GM21737 (cell line): ENCODE results near the gene HOXB4.
"Not testable (repeated sequence)": the region's sequence is repeated elsewhere in the genome, so short reads cannot be mapped to it uniquely, and the experiment has no call there.

Experiments
- ATAC-seq: cut with Tn5 transposase; IDR thresholded peaks from one replicate; pipeline ENCODE4 v1.9.1; 2021; ENCODE audit warnings: mild to moderate bottlenecking, moderate library complexity; ENCODE audit not compliant: unreplicated experiment

HOXB4 gene

DNA sequence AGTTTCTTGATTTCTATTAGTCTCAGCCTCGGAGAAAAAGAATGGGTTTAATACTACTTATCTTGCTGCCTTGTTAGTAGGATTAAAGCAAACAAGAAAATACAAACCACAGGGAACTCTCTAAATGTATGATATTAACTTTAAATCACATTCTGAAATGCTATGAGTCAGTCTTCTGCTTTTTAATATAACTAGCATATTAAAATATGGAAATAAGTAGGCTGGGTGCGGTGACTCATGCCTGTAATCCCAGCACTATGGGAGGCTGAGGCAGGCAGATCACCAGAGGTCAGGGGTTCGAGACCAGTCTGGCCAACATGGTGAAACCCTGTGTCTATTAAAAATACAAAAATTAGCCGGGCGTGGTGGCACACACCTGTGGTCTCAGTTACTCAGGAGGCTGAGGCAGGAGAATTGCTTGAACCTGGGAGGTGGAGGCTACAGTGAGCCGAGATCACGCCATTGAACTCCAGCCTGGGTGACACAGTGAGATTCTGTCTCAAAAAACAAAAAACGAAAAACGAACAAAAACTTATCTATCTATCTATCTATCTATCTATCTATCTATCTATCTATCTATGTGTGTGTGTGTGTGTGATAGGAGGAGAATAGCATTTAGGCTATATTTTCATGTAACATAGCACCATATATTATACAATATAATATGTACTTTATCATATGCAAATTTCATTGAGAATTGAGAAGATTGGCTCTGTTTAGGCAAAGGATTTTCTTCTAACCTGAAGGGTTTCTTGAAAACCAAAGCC, 42.2 kb downstream of the HOXB4 start:
- ATAC-seq, result not testable (repeated sequence)

DNA sequence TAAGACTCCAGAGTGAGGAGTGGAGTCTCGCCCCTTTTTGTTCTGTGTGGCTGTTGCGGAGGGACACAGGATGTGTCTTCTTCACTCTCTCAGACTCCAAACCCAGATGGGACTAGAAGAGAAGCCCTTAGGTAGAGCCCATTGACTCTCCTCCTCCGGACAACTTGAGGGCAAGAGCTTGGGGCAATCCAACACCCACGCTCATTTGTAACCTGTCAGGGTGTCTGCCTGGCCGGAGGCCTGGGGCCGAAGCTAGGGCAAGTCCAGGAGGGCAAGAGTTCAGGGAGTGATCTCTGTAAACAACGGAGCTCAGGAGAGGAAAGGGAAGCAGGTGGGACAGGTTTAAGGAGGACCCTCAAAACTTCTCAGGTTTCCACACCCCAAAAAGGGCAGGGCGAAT, 45.9 kb downstream of the HOXB4 start:
- ATAC-seq, result no peak

DNA sequence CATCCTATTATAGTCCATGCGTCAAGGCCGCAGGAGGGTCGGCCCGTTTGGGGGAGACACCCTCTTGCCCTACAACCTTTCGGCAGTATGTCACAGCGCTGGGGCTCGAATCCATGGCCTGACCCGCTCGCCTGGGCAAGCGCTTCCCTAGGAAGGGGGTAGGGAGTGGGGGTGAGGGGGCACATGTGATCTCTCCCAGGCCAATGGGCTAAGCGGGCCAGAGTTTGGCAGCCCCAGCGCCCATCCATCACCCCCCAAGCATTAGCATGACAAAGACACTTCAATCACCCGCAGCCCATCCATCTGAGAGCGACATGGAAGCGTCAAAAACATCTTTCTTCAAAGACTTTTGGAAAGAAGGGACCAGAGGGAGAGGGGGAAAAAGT, 47.3 kb downstream of the HOXB4 start, which contains the start of gene HOXB1:
Gene HOXB1 (minus strand): TSS at position 125 of the 386 bp plus-strand sequence. CDS start 107 bp downstream, at position 18.
- no peak for ATAC-seq

DNA sequence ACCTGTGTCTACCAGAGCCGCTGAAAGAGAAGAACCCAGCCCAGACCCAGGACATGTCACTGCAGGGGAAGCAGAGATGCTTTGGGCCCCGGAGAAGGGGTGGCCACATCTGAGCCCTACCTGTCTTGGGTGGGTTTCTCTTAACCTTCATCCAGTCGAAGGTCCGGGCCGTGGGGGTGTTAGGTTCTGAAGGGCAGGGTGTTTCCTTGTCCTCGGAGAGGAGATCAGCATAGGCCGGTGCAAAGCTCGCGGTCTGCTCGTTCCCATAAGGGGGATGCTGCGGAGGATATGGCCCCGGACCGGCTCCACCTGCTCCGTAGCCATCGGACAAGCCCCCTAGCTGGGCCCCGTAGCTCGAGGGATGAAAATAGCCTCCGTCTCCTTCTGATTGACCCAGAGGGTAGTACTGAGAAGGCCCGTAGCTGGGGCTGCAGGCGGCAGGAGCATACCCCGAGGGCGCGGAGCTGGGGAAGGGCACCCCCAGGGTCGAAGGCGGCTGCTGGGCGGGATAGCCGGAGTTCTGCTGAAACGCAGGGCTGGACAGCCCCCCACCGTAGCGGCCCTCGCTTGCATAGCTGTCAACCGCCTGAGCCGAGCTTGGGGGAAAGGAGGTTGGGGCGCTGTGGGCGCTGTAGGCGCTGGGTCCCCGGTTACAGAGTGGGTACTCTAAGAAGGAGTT, 47.8 kb downstream of the HOXB4 start:
- ATAC-seq, result no peak

DNA sequence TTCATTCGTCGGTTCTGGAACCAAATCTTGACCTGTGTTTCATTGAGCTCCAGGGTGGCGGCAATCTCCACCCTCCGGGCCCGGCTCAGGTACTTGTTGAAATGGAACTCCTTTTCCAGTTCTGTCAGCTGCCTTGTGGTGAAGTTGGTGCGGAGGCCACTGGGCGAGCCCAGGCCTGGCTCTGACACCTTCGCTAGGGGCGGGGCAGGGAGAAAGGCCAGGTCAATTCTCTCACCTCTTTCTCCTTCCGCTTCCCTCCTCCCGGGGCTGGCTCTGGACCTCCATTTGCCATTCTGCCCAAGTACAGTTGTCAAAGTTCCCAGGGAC, 48.5 kb downstream of the HOXB4 start:
- no peak for ATAC-seq

DNA sequence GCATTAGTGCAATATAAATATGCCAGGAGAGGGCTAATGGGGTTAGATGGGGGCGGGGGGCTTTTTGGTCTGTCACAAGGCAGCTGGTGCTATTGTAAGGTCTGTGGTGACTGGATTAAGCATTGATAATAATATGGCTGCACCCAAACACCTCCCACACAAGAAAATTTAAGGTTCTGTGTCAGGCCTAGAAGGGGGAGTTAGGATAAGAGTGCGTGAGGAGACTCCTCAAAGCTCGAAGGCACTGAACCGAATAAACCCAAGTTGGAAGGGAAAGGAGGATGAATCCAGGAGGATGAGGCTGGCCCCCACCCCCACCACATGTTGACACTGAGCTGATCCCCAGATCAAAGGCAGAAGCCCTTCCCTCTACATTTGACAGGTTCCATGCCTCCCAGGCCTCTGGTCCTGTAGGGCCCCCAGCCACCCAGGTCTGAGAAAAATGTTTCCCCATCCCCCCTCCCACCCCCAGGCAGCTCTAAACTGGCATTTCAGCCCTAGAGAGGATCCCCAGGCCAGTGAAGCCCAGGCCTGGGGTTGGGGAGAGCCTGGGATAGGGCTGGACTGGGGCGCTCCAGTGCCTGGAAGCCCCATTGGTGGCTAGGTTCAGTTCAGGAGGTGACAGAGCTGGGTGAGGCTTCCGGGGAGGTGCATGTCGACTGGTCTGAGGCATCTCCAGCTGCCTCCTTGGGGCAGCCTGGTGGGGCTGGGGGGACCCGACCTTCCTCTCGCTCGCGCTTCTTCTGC, 49.0 kb downstream of the HOXB4 start:
- no peak for ATAC-seq

DNA sequence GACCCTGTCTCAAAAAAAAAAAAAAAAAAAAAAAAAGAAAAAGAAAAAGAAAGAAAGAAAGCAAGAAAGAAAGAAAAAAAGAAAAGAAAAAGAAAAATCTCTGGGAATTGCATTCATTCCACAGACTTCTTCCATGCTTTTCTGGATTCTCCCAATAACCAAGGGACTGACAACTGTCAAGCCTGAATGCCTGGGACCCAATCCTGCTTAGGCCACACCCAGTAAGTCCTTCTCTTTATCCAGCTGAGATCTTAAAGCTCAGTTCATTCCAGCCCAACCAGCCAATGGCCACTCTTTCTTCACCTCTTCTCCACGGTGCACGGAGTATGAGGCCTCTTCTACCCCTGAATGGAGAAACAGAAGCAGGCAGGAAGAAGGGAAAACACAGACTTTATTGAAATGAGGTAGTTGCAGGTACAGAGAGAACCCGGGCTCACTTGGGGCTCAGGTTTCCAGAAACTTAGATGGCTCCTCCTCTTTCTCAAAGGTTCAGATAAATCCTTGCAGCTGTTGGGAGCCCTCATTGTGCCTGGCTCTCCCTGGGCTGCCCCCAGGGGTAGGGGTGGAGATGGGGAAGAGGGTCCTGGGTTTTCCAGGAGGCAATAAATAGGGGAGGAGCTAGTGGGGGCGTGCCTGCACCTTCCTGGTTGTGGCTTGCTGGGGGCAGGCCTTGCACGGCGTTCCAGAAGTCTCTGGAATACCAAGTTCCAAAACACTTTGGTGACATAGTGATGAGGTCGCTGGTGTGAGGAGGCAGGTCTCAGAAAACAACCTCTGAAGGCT, 49.8 kb downstream of the HOXB4 start:
- no peak for ATAC-seq

DNA sequence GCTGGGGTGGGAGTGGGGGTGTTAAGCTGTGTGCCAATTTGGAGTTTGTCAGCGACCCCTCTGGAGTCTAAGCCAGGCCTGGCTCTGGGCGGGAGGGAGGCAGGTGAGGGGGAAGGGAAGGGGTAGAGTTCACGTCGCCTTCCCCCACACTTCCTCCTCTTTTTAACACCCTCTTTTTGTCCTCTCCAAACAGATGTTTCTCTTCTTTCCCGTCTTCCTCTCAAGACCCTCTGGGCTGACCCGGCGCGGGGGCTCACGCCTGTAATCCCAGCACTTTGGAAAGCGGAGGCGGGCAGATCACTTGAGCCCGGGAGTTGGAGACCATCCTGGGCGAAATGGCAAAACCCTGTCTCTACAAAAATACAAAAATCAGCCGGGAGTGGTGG, 50.6 kb downstream of the HOXB4 start:
- no peak for ATAC-seq

DNA sequence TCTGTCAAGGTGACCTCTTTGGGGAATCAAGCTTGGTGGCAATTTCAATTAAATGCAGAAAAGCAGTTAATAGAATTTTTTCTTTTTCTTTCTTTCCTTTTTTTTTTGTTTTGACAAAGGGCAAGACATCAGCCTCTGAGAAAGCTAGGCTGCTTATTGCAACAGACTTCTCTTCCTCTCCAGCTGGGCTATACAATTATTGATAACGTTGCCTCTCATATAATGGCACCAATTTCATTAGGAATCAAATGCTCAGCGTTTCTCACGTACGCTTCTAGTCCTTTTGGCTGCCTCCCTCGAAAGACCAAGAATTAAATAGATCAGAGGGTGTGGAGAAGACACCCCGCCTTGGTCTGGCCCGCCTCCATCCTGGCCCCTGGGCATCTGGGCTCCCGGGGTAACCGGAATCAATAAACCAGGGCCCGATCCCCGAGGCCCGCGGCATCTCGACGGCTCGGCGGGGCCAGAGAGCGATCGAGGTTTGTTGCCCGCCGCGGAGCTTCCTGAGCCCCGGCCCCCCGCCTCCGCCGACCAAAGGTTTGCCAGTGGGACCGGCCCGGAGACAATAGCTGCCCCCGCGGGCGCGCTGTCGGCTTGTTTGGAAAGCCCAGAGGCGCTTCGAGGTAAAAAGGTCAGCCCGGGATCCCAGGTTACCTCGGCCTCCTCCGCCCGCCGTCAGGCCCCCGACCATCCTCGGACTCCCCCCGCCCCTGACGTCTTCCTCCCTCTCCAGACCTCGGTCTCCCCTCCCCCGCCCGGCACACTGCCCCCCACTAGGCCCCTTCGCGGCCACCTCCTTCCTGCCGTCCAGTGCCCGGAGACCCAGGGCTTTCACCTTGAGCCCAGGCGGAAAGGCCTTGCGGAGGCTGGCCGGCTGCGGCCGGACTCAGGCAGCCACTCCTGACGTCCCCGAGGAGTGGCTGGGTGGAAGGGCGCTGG, 51.3 kb downstream of the HOXB4 start:
- no peak for ATAC-seq
